ENCODE data around the gene SMIM17. TPM values are rescaled to one million over a fixed set of nuclear protein-coding genes. Genes with fewer than 3 reads are reported as not detected.

SMIM17 gene
- total RNA-seq, 1 experiment from 2014 or later, result not detected

- no peak overlapping the region for H3K27ac ChIP-seq (ENCODE audit: low read depth, low read length)
- H3K27me3 ChIP-seq (ENCODE audit: insufficient read depth, low read length), result no peaks in the 10 kb centered on the region
- ChIA-PET CTCF (no interaction called here), POLR2A (no interaction called here), RAD21 (ENCODE audit: low non-redundant PET in 1 of 2, low total read pairs in 2 of 2, uncharacterized antibody in 2 of 2, unreplicated experiment in 2 of 2) (no interaction called here)
- H3K36me3 ChIP-seq (ENCODE audit: control insufficient read depth in 1 of 2, insufficient read depth in 2 of 2, low read length in 2 of 2), result no peaks in the 10 kb centered on the region
- no peaks in the 10 kb centered on the region for H3K4me1 ChIP-seq (ENCODE audit: control insufficient read depth in 1 of 2, insufficient read depth in 2 of 2, low read length in 2 of 2)
- DNase-seq (ENCODE audit: low read depth, low spot score), result no peak
- H2AFZ ChIP-seq (ENCODE audit: low read depth, low read length, poor library complexity, severe bottlenecking), result no peak overlapping the region
- no peaks in the 10 kb centered on the region for H3K79me2 ChIP-seq (ENCODE audit: insufficient read depth, low read length)
- H4K20me1 ChIP-seq (ENCODE audit: insufficient read depth), result no peaks in the 10 kb centered on the region
- H3K9ac ChIP-seq (ENCODE audit: low read length), result no peak overlapping the region
- no peak overlapping the region for H3K4me3 ChIP-seq (replicated peaks in 1 of 2; ENCODE audit: low read depth in 1 of 2, low read length in 2 of 2)
- no peak for ATAC-seq
- BruUV-seq (replicated peaks), result no TSS peak
- H3K4me2 ChIP-seq (ENCODE audit: low read length), result no peak overlapping the region
- no peaks in the 10 kb centered on the region for H3K9me2 ChIP-seq (ENCODE audit: insufficient read depth)
- TF ChIP-seq POLR2AphosphoS5 (IDR thresholded peaks at IDR 0.05; ENCODE audit: low read depth, low read length) (no peak), CTCF (IDR thresholded peaks at IDR 0.05 in 2 of 3, conservative IDR thresholded peaks at IDR 0.05 in 1 of 3; ENCODE audit: borderline replicate concordance in 1 of 3, insufficient read depth in 1 of 3, low read depth in 2 of 3, low read length in 2 of 3) (peak in 1 of 3 experiments; percentile 5; a peak in 1 of 6 replicates)
- intact Hi-C loops (cut with micrococcal nuclease), result no loop called here
- peaks cover 8 to 16% of the 10 kb centered on the region in 2 experiments; a peak in 2 of 4 replicates for H3K9me3 ChIP-seq (ENCODE audit: control insufficient read depth in 1 of 2, insufficient read depth in 1 of 2, low read depth in 1 of 2, low read length in 2 of 2)
These were observed 17.6 kb downstream of the SMIM17 start for GRCh38 chr19:56660381-56661107.

- Histone ChIP-seq H2AFZ (ENCODE audit: low read depth, low read length, poor library complexity, severe bottlenecking) (no peak overlapping the region), H3K4me1 (ENCODE audit: control insufficient read depth in 1 of 2, insufficient read depth in 2 of 2, low read length in 2 of 2) (no peaks in the 10 kb centered on the region), H4K20me1 (ENCODE audit: insufficient read depth) (no peaks in the 10 kb centered on the region), H3K27ac (ENCODE audit: low read depth, low read length) (no peak overlapping the region), H3K36me3 (ENCODE audit: control insufficient read depth in 1 of 2, insufficient read depth in 2 of 2, low read length in 2 of 2) (no peaks in the 10 kb centered on the region), H3K4me3 (replicated peaks in 1 of 2; ENCODE audit: low read depth in 1 of 2, low read length in 2 of 2) (no peak overlapping the region), H3K9me2 (ENCODE audit: insufficient read depth) (no peaks in the 10 kb centered on the region), H3K9me3 (ENCODE audit: control insufficient read depth in 1 of 2, insufficient read depth in 1 of 2, low read depth in 1 of 2, low read length in 2 of 2) (peaks cover 8 to 14% of the 10 kb centered on the region in 2 experiments; a peak in 2 of 4 replicates), H3K4me2 (ENCODE audit: low read length) (no peak overlapping the region), H3K79me2 (ENCODE audit: insufficient read depth, low read length) (no peaks in the 10 kb centered on the region), H3K9ac (ENCODE audit: low read length) (no peak overlapping the region), H3K27me3 (ENCODE audit: insufficient read depth, low read length) (no peaks in the 10 kb centered on the region)
- ATAC-seq, result no peak
- BruUV-seq (replicated peaks), result no TSS peak
- ChIA-PET RAD21 (ENCODE audit: low non-redundant PET in 1 of 2, low total read pairs in 2 of 2, uncharacterized antibody in 2 of 2, unreplicated experiment in 2 of 2) (no interaction called here), CTCF (no interaction called here), POLR2A (no interaction called here)
- intact Hi-C loops (cut with micrococcal nuclease), result no loop called here
- TF ChIP-seq SRF (IDR thresholded peaks at IDR 0.05; ENCODE audit: low read depth) (no peak), CBX3 (IDR thresholded peaks at IDR 0.05; ENCODE audit: low read depth) (no peak), CTCF (IDR thresholded peaks at IDR 0.05 in 2 of 3, conservative IDR thresholded peaks at IDR 0.05 in 1 of 3; ENCODE audit: borderline replicate concordance in 1 of 3, insufficient read depth in 1 of 3, low read depth in 2 of 3, low read length in 2 of 3) (no peak), FOSL1 (IDR thresholded peaks at IDR 0.05; ENCODE audit: low read depth) (no peak), ZNF274 (IDR thresholded peaks at IDR 0.05; ENCODE audit: low read depth, low read length) (no peak), POLR2AphosphoS5 (IDR thresholded peaks at IDR 0.05; ENCODE audit: low read depth, low read length) (no peak), SIN3A (IDR thresholded peaks at IDR 0.05; ENCODE audit: low read depth) (no peak), EZH2phosphoT487 (IDR thresholded peaks at IDR 0.05; ENCODE audit: borderline replicate concordance) (no peak), ZBTB33 (IDR thresholded peaks at IDR 0.05; ENCODE audit: extremely low read depth, insufficient replicate concordance, low read length) (no peak)
- DNase-seq (ENCODE audit: low read depth, low spot score), result no peak
These were observed 18.3 kb downstream of the SMIM17 start for GRCh38 chr19:56661248-56661647.

Measured in HCT116 (cell line).